ENCODE results near the gene STK32B.

- TF ChIP-seq L3MBTL2 (conservative IDR thresholded peaks at IDR 0.05) (no peak), SP1 (IDR thresholded peaks at IDR 0.05) (no peak), SUZ12 (IDR thresholded peaks at IDR 0.05) (no peak), BHLHE40 (IDR thresholded peaks at IDR 0.05; ENCODE audit: borderline replicate concordance) (no peak), FOXA1 (IDR thresholded peaks at IDR 0.05) (no peak), FOXM1 (IDR thresholded peaks at IDR 0.05; ENCODE audit: borderline replicate concordance) (no peak), HDGF (IDR thresholded peaks at IDR 0.05; ENCODE audit: borderline replicate concordance) (no peak)
- TF ChIP-seq, protein P1, sequence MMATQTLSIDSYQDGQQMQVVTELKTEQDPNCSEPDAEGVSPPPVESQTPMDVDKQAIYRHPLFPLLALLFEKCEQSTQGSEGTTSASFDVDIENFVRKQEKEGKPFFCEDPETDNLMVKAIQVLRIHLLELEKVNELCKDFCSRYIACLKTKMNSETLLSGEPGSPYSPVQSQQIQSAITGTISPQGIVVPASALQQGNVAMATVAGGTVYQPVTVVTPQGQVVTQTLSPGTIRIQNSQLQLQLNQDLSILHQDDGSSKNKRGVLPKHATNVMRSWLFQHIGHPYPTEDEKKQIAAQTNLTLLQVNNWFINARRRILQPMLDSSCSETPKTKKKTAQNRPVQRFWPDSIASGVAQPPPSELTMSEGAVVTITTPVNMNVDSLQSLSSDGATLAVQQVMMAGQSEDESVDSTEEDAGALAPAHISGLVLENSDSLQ (IDR thresholded peaks at IDR 0.05) = no peak
Measured at GRCh38 chr4:5389756-5390310, 338.6 kb downstream of the STK32B start.
